Lower lobe of right lung (tissue), 2 donors: ENCODE results near the gene PAF1. TPM values are rescaled to one million over a fixed set of nuclear protein-coding genes. Genes with fewer than 3 reads are reported as not detected.

Experiments
- ATAC-seq, 2 donors: fragments of 200-7000 bp; cut with Tn5 transposase; one replicate each; pipeline ENCODE4 v1.9.1; 2020 to 2022; ENCODE audit warnings: mild to moderate bottlenecking in 2 of 2, moderate library complexity in 2 of 2
- DNase-seq: peaks from one replicate; pipeline ENCODE4 v3.0.0-alpha.2; 2020
- H3K27ac ChIP-seq: fragments of 200-600 bp; one replicate; pipeline ENCODE4 v1.8.0; 2022
- H3K27me3 ChIP-seq: fragments of 200-600 bp; one replicate; pipeline ENCODE4 v1.8.0; 2022; ENCODE audit warnings: low read depth
- H3K36me3 ChIP-seq: fragments of 200-600 bp; one replicate; pipeline ENCODE4 v1.8.0; 2022; ENCODE audit warnings: mild to moderate bottlenecking
- H3K4me1 ChIP-seq: fragments of 200-600 bp; one replicate; pipeline ENCODE4 v1.8.0; 2022
- H3K4me3 ChIP-seq: fragments of 200-600 bp; one replicate; pipeline ENCODE4 v1.8.0; 2022; ENCODE audit warnings: mild to moderate bottlenecking
- H3K9me3 ChIP-seq: fragments of 200-600 bp; one replicate; pipeline ENCODE4 v1.8.0; 2022
- CTCF ChIP-seq: fragments of 200-600 bp; IDR thresholded peaks from one replicate; pipeline ENCODE4 v1.8.0; 2022; ENCODE audit warnings: antibody characterized with exemption, mild to moderate bottlenecking
- intact Hi-C: fragments of 100-400 bp; cut with DNase I; formaldehyde crosslinking; loops from one replicate; pipeline ENCODE4 v1.11.0; 2022
- long read RNA-seq: library from polyadenylated mRNA; unstranded; transcript quantifications from one replicate; pipeline ENCODE4 v2.0.0, GENCODE V29; 2021
- total RNA-seq: library from RNA; stranded (reverse); fragmentation: NEBNext Ultra II Directional; extraction: Animal tissue kit (Norgen Biotek cat#: 25700); gene quantifications from one replicate; pipeline ENCODE4 v1.2.1, GENCODE V29; 2021
- donor health status: DM: no; HTN: yes; CAD: no; lungs with severe emphysema.

The PAF1 gene
- 33.7 TPM for total RNA-seq
- long read RNA-seq, transcript PAF1-201 (14 exons, 2,066 nt), result major isoform, 49 of 66 reads
- long read RNA-seq, partial matches to known transcripts, result 7 of 66 reads
- long read RNA-seq, other reads (novel, unspliced or antisense), result 10 of 66 reads

- no peak for TF ChIP-seq CTCF
- ATAC-seq (peak; percentile 97), DNase-seq (peak; percentile 97)
- Histone ChIP-seq H3K9me3 (no peaks in the 10 kb centered on the region), H3K27ac (peak within 1 kb of the TSS; percentile 98), H3K4me3 (peak within 1 kb of the TSS; percentile 90), H3K4me1 (peaks cover 28% of the 10 kb centered on the region), H3K27me3 (no peaks in the 10 kb centered on the region), H3K36me3 (peaks cover 71% of the 10 kb centered on the region)
- intact Hi-C loops, result no loop called here
Measured at GRCh38 chr19:39390751-39391437, at the start of gene PAF1, which contains the start of gene MED29. TSS of gene PAF1 (minus strand) at chr19:39391106. CDS start at chr19:39390864, 242 bp downstream. TSS of gene MED29 (plus strand) at chr19:39391378. CDS start at chr19:39391423, 45 bp downstream.

DNA sequence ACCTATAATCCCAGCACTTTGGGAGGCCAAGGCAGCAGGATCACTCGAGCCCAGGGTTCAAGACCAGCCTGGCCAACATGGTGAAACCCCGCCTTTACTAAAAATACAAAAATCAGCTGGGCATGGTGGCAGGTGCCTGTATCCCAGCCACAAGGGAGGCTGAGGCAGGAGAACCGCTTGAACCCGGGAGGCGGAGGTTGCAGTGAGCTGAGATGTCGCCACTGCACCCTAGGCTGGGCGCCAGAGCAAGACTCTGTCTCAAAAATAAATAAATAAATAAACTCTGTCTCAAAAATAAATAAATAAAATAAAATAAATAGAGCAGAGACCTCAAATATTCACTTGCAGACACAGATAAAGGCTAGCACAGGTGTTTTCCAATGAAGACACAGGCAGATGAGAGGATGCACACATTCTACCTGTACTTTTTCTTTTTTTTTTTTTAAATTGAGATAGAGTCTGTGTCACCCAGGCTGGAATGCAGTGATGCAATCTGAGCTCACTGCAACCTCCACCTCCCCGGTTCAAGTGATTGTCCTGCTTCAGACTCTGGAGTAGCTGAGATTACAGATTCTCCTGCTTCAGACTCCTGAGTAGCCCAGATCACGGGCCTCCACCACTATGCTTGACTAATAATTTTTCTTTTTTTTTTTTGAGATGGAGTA lies 47.5 kb upstream of the PAF1 start:
- Histone ChIP-seq H3K36me3 (peaks cover 16% of the 10 kb centered on the region), H3K27me3 (peaks cover 4% of the 10 kb centered on the region), H3K4me1 (peaks cover 26% of the 10 kb centered on the region), H3K4me3 (no peak overlapping the region), H3K9me3 (no peaks in the 10 kb centered on the region), H3K27ac (no peak overlapping the region)
- TF ChIP-seq CTCF, result no peak
- ATAC-seq, result no peak
- no peak for DNase-seq
- intact Hi-C loops, result no loop called here

DNA sequence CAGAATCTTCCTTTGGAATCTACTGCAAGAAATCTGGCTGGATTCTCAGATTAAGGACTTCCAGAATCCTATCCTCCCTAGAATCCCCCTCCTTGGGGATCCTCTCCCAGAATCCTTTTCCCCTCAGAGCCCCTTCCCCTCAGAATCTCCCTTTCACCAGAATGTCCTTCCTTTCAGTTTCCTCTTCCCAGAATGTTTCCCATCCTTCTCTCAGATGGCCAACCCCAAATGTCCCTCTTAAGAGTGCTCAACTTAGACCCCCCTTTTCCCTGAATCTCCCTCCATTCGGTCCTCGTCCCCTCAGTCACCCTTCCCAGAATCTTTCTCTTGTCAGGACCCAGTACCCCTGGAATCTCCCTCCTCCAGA lies 45.4 kb upstream of the PAF1 start:
- DNase-seq, result no peak
- H3K36me3 ChIP-seq, result peaks cover 34% of the 10 kb centered on the region
- peaks cover 27% of the 10 kb centered on the region for H3K4me1 ChIP-seq
- no peak for ATAC-seq
- peaks cover 4% of the 10 kb centered on the region for H3K27me3 ChIP-seq
- TF ChIP-seq CTCF, result no peak
- intact Hi-C loops, result no loop called here
- H3K4me3 ChIP-seq, result peak overlapping the region; percentile 98
- H3K27ac ChIP-seq, result peak overlapping the region; percentile 93
- no peaks in the 10 kb centered on the region for H3K9me3 ChIP-seq

DNA sequence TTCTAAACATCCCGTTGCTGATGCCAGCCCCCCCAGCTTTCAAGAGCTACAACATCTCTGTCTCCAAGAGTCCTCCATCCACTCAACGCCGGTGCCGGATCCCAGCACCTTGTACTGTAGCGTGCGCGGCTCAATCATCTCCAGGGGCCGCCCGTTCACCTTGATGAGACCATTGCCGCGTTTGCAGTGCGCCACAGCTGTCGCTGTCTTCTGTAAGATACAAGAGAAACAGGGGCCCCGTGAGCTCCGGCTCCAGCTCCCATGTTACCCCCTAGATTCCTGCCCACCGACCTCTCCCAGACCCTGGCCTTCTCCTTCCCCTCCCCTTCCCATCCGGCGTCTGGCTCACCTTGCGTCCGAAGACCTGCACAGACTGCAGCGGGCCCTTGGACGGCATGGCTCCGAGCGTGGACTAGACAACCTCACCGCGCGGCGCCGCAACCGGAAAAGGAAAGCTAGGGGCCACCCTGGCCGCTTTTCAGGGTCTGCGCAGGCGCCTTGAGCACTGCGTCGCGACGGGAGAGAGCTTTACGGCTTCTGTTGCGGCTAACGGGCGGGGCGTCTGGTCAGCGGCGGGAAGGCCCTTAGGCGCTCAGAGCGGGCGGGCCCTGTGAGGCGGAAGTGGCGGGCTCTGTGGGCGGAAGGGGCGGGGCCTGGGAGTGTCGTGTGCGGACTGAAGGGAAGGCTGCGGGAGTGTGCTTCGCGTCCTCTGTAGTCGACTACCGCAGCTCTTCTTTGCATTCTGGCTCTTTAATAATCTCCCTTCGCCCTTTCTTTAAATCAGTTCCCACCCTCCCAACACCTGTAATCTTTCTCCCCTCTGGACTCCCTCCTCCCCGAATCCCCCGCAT lies 44.8 kb upstream of the PAF1 start, which contains the start of gene RPS16:
Gene RPS16, minus strand, starts transcription at position 451 of the 851 bp plus-strand sequence. Its CDS starts 54 bp downstream, at position 397.
- Histone ChIP-seq H3K27ac (peak within 1 kb of the TSS; percentile 93), H3K4me1 (peaks cover 33% of the 10 kb centered on the region), H3K36me3 (peaks cover 34% of the 10 kb centered on the region), H3K4me3 (peak within 1 kb of the TSS; percentile 98), H3K9me3 (no peaks in the 10 kb centered on the region), H3K27me3 (peaks cover 4% of the 10 kb centered on the region)
- peak; percentile 96 to 98 for ATAC-seq
- peak; percentile 99 for DNase-seq
- TF ChIP-seq CTCF, result no peak
- intact Hi-C loops, result no loop called here
